ENCODE results near the gene UBAP2L. TPM values are rescaled to one million over a fixed set of nuclear protein-coding genes. Genes with fewer than 3 reads are reported as not detected.

The UBAP2L gene
- total and polyA plus RNA-seq, 2 donors (not counting 1 experiment from before 2014, with no cell fraction given) = 147 to 218 TPM

- H3K4me3 Mint-ChIP-seq = no peak overlapping the region
- H2AFZ ChIP-seq (ENCODE audit: insufficient read depth, low read depth, low read length, poor library complexity, severe bottlenecking) = no peak overlapping the region
- no peaks in the 10 kb centered on the region for H3K4me1 ChIP-seq (ENCODE audit: control insufficient read depth in 2 of 2, insufficient read depth in 2 of 2, low read length in 2 of 2)
- H3K36me3 ChIP-seq (replicated peaks in 1 of 2; ENCODE audit: control extremely low read depth in 1 of 2, control insufficient read depth in 1 of 2, extremely low read depth in 1 of 2, insufficient read depth in 2 of 2, low read length in 1 of 2) = peaks cover 9 to 81% of the 10 kb centered on the region in 2 experiments
- no peak overlapping the region for H3K4me3 ChIP-seq (ENCODE audit: control extremely low read depth in 1 of 5, extremely low read depth in 1 of 5, insufficient read depth in 1 of 5, low read depth in 2 of 5, low read length in 4 of 5)
- intact Hi-C loops (cut with micrococcal nuclease) = no loop called here
- no peak overlapping the region for H3K4me2 ChIP-seq (replicated peaks; ENCODE audit: low read depth, low read length, poor library complexity, severe bottlenecking)
- H3K4me1 Mint-ChIP-seq = no peaks in the 10 kb centered on the region
- no peak for ATAC-seq (ENCODE audit: low read depth)
- TF ChIP-seq EZH2 (IDR thresholded peaks at IDR 0.05; ENCODE audit: borderline replicate concordance, insufficient read depth, low read depth, low read length, poor library complexity, severe bottlenecking) (no peak), CTCF (IDR thresholded peaks at IDR 0.05) (no peak)
- no peaks in the 10 kb centered on the region for H3K79me2 ChIP-seq (ENCODE audit: control insufficient read depth, insufficient read depth, low read length)
- H3K9me3 Mint-ChIP-seq (ENCODE audit: insufficient read depth) = no peaks in the 10 kb centered on the region
- peaks cover 8% of the 10 kb centered on the region for H4K20me1 ChIP-seq (ENCODE audit: control insufficient read depth, insufficient read depth, low read length, poor library complexity, severe bottlenecking)
- H3K27me3 Mint-ChIP-seq = no peaks in the 10 kb centered on the region
- no peaks in the 10 kb centered on the region for H3K9me3 ChIP-seq (ENCODE audit: control extremely low read depth in 1 of 3, control insufficient read depth in 2 of 3, insufficient read depth in 1 of 3, low read length in 2 of 3)
- no peaks in the 10 kb centered on the region for H3K27me3 ChIP-seq (replicated peaks in 1 of 4; ENCODE audit: control extremely low read depth in 1 of 4, control insufficient read depth in 3 of 4, insufficient read depth in 4 of 4, low read length in 3 of 4)
- WGBS (ENCODE audit: insufficient coverage) = no CpG with 5 or more reads among the region's 6 CpGs
- no peak overlapping the region for H3K9ac ChIP-seq (ENCODE audit: low read length)
- H3K27ac ChIP-seq (ENCODE audit: low read length in 2 of 2) = peak overlapping the region in 1 of 2 donors; percentile 57
- ChIA-PET POLR2A (interaction anchor here (0.7 kb wide), 1 partner anchor 52 kb away, joined by 3 read pairs; no protein-coding TSS in a partner anchor), CTCF (interaction anchor here (1.4 to 2.8 kb wide), 3 partner anchors 17 to 72 kb away, joined by 6 to 8 read pairs (median 6); no protein-coding TSS in a partner anchor)
- peak overlapping the region; percentile 59 for H3K27ac Mint-ChIP-seq
- no peak for DNase-seq
Measured at GRCh38 chr1:154263465-154264332, 42.9 kb downstream of the UBAP2L start.

GRCh38 chr1:154264454-154264853 is 43.7 kb downstream of the UBAP2L start:
- Histone ChIP-seq H3K27ac (ENCODE audit: low read length in 2 of 2) (peak overlapping the region in 1 of 2 donors; percentile 57), H3K36me3 (replicated peaks in 1 of 2; ENCODE audit: control extremely low read depth in 1 of 2, control insufficient read depth in 1 of 2, extremely low read depth in 1 of 2, insufficient read depth in 2 of 2, low read length in 1 of 2) (peaks cover 9 to 82% of the 10 kb centered on the region in 2 experiments), H3K9ac (ENCODE audit: low read length) (no peak overlapping the region), H3K79me2 (ENCODE audit: control insufficient read depth, insufficient read depth, low read length) (no peaks in the 10 kb centered on the region), H3K9me3 (ENCODE audit: control extremely low read depth in 1 of 3, control insufficient read depth in 2 of 3, insufficient read depth in 1 of 3, low read length in 2 of 3) (no peaks in the 10 kb centered on the region), H3K4me1 (ENCODE audit: control insufficient read depth in 2 of 2, insufficient read depth in 2 of 2, low read length in 2 of 2) (no peaks in the 10 kb centered on the region), H3K4me3 (ENCODE audit: control extremely low read depth in 1 of 5, extremely low read depth in 1 of 5, insufficient read depth in 1 of 5, low read depth in 2 of 5, low read length in 4 of 5) (no peak overlapping the region), H4K20me1 (ENCODE audit: control insufficient read depth, insufficient read depth, low read length, poor library complexity, severe bottlenecking) (peaks cover 8% of the 10 kb centered on the region), H3K4me2 (replicated peaks; ENCODE audit: low read depth, low read length, poor library complexity, severe bottlenecking) (no peak overlapping the region), H2AFZ (ENCODE audit: insufficient read depth, low read depth, low read length, poor library complexity, severe bottlenecking) (no peak overlapping the region), H3K27me3 (replicated peaks in 1 of 4; ENCODE audit: control extremely low read depth in 1 of 4, control insufficient read depth in 3 of 4, insufficient read depth in 4 of 4, low read length in 3 of 4) (no peaks in the 10 kb centered on the region)
- WGBS (ENCODE audit: insufficient coverage) = no CpG with 5 or more reads among the region's 1 CpG
- ATAC-seq (ENCODE audit: low read depth) (no peak), DNase-seq (no peak)
- TF ChIP-seq CTCF (IDR thresholded peaks at IDR 0.05) (no peak), EZH2 (IDR thresholded peaks at IDR 0.05; ENCODE audit: borderline replicate concordance, insufficient read depth, low read depth, low read length, poor library complexity, severe bottlenecking) (no peak)
- ChIA-PET POLR2A (interaction anchor here (0.7 kb wide), 1 partner anchor 53 kb away, joined by 3 read pairs; no protein-coding TSS in a partner anchor), CTCF (interaction anchor here (1.4 to 2.8 kb wide), 3 partner anchors 17 to 71 kb away, joined by 6 to 8 read pairs (median 6); no protein-coding TSS in a partner anchor)
- Mint-ChIP-seq H3K9me3 (ENCODE audit: insufficient read depth) (no peaks in the 10 kb centered on the region), H3K27ac (peak overlapping the region; percentile 59), H3K4me3 (no peak overlapping the region), H3K27me3 (no peaks in the 10 kb centered on the region), H3K4me1 (no peaks in the 10 kb centered on the region)
- intact Hi-C loops (cut with micrococcal nuclease) = no loop called here
